Measurements from ENCODE around the gene IZUMO4.

The IZUMO4 gene

DNA sequence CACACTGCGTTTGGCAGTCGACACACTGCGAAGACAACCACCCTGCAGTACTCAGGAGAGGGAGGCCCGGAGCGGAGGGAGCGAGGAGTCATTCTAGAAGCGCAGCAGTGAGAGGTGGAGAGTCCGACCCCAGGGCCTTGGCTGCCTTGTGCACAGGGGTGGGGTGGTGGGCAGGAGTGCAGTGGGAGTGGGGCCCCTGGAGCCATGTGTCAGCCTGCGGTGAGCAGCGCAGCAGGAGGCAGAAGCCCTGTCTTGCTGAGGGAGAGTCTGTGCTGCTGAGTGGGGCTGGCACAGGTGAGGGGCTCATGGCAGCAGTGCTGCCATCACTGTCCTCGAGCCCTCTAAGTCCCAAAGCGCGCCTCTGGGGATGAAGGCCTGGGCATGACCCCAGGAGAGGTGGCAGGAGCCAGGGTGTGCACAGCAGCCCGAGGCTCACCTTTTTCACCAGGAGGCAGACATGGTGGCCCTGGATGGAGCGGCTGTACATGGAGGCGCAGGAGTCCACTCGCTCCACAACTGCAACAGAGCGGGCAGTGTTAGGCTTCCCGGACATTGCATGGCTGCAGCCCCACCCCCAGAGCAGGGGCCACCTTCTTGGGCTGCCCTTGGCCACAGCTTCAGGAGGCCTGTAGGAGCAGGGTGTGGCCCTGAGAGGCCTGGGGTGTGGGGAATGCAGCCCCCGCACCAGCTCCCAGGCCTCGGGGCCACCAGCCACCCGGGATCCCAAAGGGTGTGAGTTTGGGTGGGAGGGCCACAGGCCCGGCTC, 11.7 kb downstream of the IZUMO4 start:
- H3K9ac ChIP-seq (ENCODE audit: low read depth, low read length): no peak overlapping the region
- no peaks in the 10 kb centered on the region for H3K4me1 ChIP-seq (ENCODE audit: insufficient read depth, low read length)
- no peaks in the 10 kb centered on the region for H3K27me3 ChIP-seq (ENCODE audit: insufficient read depth, low read length)
- H3K9me3 ChIP-seq (ENCODE audit: insufficient read depth, low read depth, low read length): peaks cover 8% of the 10 kb centered on the region
- no peak overlapping the region for H3K27ac ChIP-seq (ENCODE audit: low read length)
- H3K36me3 ChIP-seq (ENCODE audit: insufficient read depth, low read depth, low read length): peaks cover 95% of the 10 kb centered on the region
- no peak overlapping the region for H3K4me3 ChIP-seq (ENCODE audit: low read length)

DNA sequence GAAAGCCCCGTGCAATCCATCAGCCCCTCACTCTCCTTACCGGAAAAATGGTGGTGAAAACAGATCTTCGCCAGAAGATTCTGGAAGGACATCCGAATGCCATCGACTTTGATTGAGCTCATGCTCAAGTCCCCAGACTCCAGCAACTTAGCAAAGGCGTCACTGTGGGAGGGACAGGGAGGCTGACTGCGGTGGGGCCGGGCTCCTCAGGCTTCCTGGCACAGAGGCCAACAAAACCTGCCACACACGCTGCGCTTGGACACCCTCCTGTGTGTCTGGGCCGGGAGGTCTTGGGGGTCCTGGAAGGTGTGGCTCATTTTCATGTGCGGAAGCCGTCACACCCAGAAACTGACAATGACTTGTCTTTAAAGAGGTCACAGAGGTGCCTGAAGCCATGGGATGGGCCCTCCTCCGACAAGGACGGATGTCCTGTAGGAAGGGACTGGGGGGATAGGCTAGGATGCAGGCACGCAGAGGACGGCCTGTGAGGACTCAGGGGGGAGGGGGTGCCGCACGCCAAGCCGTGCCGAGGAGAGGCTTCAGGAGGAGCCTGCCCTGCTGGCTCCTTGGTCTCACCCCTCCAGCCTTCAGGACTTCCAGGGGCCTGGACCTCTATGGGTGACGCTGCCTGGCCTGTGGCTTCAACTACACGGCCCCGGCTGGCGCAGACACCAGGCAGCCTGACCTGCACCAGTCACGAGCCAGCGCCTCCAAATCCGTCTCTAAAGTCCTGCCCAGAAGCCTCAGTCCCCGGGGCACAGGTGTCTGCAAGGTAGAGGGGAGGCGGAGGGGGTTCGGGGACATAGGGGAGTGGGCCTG, 12.5 kb downstream of the IZUMO4 start:
- no peak overlapping the region for H3K27ac ChIP-seq (ENCODE audit: low read length)
- H3K4me3 ChIP-seq (ENCODE audit: low read length): no peak overlapping the region
- no peaks in the 10 kb centered on the region for H3K27me3 ChIP-seq (ENCODE audit: insufficient read depth, low read length)
- H3K36me3 ChIP-seq (ENCODE audit: insufficient read depth, low read depth, low read length): peaks cover 95% of the 10 kb centered on the region
- H3K4me1 ChIP-seq (ENCODE audit: insufficient read depth, low read length): no peaks in the 10 kb centered on the region
- H3K9ac ChIP-seq (ENCODE audit: low read depth, low read length): no peak overlapping the region
- H3K9me3 ChIP-seq (ENCODE audit: insufficient read depth, low read depth, low read length): peaks cover 8% of the 10 kb centered on the region

DNA sequence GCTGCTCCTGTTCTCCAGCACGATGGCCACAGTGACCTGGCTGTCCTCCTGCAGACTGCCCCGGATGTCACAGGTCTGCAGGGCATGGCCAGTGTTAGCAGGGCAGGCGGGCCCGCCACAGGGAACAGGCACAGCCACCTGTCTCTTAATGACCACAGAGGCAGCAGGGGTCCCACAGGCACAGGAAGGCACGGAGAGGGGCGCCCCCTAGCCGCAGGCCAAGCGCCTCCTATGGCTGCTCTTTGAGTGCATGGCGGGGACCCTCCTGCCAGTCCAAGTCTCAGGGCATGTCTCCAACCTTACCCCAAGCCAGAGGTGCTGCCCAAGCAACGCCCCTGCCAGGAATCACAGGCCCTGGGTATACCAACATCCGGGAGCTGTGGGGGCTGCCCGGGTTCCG, 14.1 kb downstream of the IZUMO4 start:
- H3K36me3 ChIP-seq (ENCODE audit: insufficient read depth, low read depth, low read length): peaks cover 97% of the 10 kb centered on the region
- H3K27me3 ChIP-seq (ENCODE audit: insufficient read depth, low read length): no peaks in the 10 kb centered on the region
- no peaks in the 10 kb centered on the region for H3K4me1 ChIP-seq (ENCODE audit: insufficient read depth, low read length)

DNA sequence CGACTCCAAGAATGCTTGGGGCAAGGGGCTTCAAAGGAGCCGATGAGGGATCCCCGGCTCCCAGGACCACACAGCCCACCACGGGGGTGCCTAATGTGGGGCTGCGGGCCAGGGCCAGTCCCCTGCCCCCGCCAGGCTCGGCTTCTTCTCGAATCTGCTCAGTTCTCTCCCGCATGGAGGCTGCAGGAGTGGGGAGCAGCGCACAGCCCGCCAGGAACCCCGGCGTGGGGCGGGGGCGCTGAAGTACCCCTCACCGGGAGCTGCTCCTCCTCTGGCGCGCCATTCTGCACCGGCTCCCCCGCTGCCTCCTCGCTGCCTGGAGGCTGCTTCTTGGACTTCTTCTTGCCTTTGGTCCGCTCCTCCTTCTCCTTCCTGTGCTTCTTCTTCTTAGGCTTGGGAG, 14.7 kb downstream of the IZUMO4 start:
- no peak overlapping the region for H3K4me3 ChIP-seq (ENCODE audit: low read length)
- H3K4me1 ChIP-seq (ENCODE audit: insufficient read depth, low read length): no peaks in the 10 kb centered on the region
- H3K27me3 ChIP-seq (ENCODE audit: insufficient read depth, low read length): no peaks in the 10 kb centered on the region
- no peak overlapping the region for H3K27ac ChIP-seq (ENCODE audit: low read length)
- H3K9ac ChIP-seq (ENCODE audit: low read depth, low read length): no peak overlapping the region
- H3K36me3 ChIP-seq (ENCODE audit: insufficient read depth, low read depth, low read length): peaks cover 97% of the 10 kb centered on the region
- no peaks in the 10 kb centered on the region for H3K9me3 ChIP-seq (ENCODE audit: insufficient read depth, low read depth, low read length)

More for the DNA sequence above, 14.1 kb downstream of the IZUMO4 start:
- no peak overlapping the region for H3K4me3 ChIP-seq (ENCODE audit: low read length)
- H3K9ac ChIP-seq (ENCODE audit: low read depth, low read length): no peak overlapping the region
- no peak overlapping the region for H3K27ac ChIP-seq (ENCODE audit: low read length)
- peaks cover 5% of the 10 kb centered on the region; the same call in 1 of the 2 replicates for H3K9me3 ChIP-seq (ENCODE audit: insufficient read depth, low read depth, low read length)

DNA sequence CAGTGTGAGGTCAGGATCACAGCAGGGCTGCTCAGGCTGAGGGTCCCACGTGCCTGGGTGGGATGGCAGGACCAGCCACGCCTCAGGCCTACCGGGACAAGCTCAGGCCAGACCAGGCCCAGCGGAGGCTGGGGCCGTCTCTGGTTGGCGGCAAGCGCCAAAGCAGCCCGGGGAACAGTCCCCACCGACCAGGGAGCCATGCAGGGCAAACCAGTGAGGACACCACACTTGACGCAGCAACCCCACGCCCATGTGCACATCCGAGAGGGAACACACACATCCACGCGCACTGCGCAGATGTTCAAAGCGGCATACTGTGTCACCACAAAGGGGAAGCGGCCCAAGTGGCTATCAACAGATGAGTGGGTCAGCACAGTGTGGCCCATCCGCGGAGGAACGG, 15.2 kb downstream of the IZUMO4 start:
- no peaks in the 10 kb centered on the region for H3K27me3 ChIP-seq (ENCODE audit: insufficient read depth, low read length)
- H3K36me3 ChIP-seq (ENCODE audit: insufficient read depth, low read depth, low read length): peaks cover 97% of the 10 kb centered on the region
- no peaks in the 10 kb centered on the region for H3K9me3 ChIP-seq (ENCODE audit: insufficient read depth, low read depth, low read length)
- no peak overlapping the region for H3K9ac ChIP-seq (ENCODE audit: low read depth, low read length)
- no peaks in the 10 kb centered on the region for H3K4me1 ChIP-seq (ENCODE audit: insufficient read depth, low read length)
- no peak overlapping the region for H3K4me3 ChIP-seq (ENCODE audit: low read length)
- H3K27ac ChIP-seq (ENCODE audit: low read length): no peak overlapping the region

DNA sequence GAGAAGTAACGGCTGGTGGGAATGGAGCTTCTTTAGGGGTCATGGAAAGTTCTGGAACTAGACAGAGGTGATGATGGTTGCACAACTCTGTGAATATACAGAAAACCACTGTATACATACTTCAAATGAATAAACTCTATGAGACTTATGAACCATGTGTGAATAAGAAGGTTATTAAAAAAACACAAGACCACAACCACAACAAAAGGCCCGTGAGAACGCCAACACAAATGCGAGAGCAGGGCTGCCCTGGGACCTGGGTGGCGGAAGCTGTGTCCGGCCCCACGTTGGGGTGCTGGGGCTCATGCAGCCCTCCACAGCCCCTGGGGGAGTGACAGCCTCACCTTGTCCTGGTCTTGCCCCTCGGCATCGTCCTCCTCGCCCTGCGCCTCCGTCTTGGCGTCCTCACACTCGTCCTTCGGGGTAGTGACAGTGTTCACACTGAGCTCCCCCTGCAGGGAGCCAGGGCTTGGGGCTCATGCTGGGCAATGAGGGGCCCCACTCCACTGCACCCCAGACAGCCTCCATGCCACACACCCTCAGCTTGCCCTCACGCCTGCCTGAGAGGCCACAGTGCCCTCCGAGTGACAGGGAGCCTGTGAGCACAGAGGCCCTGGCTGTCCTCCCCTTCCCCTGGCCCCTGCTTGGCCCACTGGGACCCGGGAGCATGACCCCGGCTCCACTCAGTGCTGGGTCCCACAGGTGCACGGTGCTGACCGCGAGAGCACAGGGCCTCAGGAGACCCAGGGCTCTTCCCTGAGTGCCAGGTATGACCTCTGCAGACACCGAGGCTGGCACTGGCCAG, 16.0 kb downstream of the IZUMO4 start:
- H3K4me1 ChIP-seq (ENCODE audit: insufficient read depth, low read length): no peaks in the 10 kb centered on the region
- no peak overlapping the region for H3K4me3 ChIP-seq (ENCODE audit: low read length)
- no peaks in the 10 kb centered on the region for H3K27me3 ChIP-seq (ENCODE audit: insufficient read depth, low read length)
- H3K27ac ChIP-seq (ENCODE audit: low read length): no peak overlapping the region
- no peak overlapping the region for H3K9ac ChIP-seq (ENCODE audit: low read depth, low read length)
- no peaks in the 10 kb centered on the region for H3K9me3 ChIP-seq (ENCODE audit: insufficient read depth, low read depth, low read length)
- H3K36me3 ChIP-seq (ENCODE audit: insufficient read depth, low read depth, low read length): peaks cover 98% of the 10 kb centered on the region

DNA sequence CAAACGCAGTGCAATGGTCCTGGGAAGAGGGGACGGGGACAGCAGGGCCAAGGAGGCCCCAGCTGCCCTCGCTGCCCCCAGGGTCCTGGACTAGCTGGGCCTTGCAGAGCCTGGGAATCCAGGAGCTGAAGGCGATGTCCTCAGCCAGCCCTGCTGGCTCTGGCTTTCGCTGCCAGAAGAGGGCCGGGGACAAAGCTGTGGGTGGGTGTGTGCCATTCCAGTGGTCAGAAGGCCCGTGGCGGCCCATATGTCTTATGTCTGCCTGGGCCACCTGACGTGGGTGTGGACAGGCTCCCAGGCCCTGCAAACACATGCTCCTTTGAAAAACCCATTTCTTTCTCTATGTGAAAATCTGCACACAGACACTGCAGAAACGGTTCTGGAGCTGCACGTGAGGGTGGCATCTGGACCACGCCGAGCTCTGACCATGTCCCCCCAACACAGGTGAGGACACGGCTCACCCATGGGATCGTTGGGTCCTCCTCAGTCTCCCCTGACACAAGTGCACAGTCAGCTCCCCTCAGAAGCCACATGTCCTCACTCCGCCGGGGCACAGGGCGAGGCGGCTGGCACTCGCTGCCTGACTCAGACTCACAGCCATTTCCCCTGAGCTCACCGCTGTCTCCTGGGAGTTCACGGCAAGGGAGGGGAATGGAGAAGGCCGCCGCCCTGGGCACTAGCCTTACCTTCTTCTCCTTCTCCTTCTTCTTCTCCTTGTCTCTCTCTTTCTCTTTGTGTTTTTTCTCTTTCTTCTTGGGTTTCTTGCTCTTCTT, 16.9 kb downstream of the IZUMO4 start:
- Histone ChIP-seq H3K36me3 (ENCODE audit: insufficient read depth, low read depth, low read length) (peaks cover 98% of the 10 kb centered on the region), H3K9me3 (ENCODE audit: insufficient read depth, low read depth, low read length) (no peaks in the 10 kb centered on the region), H3K9ac (ENCODE audit: low read depth, low read length) (no peak overlapping the region), H3K27me3 (ENCODE audit: insufficient read depth, low read length) (no peaks in the 10 kb centered on the region), H3K27ac (ENCODE audit: low read length) (no peak overlapping the region), H3K4me3 (ENCODE audit: low read length) (no peak overlapping the region), H3K4me1 (ENCODE audit: insufficient read depth, low read length) (no peaks in the 10 kb centered on the region)

DNA sequence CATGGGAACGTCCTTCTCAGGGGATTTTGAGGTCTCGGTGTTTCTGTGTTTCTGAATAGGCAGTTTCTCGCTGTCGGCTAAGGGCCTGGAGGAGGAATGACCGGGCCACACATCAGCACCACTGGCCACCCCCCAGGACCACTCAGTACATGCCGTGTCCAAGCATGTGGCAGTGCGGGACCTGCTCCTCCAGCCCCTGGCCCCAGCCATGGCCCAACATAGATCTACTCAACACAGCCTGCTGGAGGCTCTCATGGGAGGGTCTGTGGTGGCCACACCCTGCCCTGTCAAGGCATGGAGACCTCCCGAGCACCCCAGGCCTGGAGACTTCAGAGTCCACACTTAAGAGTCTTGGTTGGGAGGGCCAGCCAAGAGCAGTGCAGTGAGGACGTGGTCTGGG, 17.5 kb downstream of the IZUMO4 start:
- Histone ChIP-seq H3K36me3 (ENCODE audit: insufficient read depth, low read depth, low read length) (peaks cover 98% of the 10 kb centered on the region), H3K27me3 (ENCODE audit: insufficient read depth, low read length) (no peaks in the 10 kb centered on the region), H3K4me3 (ENCODE audit: low read length) (no peak overlapping the region), H3K27ac (ENCODE audit: low read length) (no peak overlapping the region), H3K9ac (ENCODE audit: low read depth, low read length) (no peak overlapping the region), H3K4me1 (ENCODE audit: insufficient read depth, low read length) (no peaks in the 10 kb centered on the region), H3K9me3 (ENCODE audit: insufficient read depth, low read depth, low read length) (no peaks in the 10 kb centered on the region)

DNA sequence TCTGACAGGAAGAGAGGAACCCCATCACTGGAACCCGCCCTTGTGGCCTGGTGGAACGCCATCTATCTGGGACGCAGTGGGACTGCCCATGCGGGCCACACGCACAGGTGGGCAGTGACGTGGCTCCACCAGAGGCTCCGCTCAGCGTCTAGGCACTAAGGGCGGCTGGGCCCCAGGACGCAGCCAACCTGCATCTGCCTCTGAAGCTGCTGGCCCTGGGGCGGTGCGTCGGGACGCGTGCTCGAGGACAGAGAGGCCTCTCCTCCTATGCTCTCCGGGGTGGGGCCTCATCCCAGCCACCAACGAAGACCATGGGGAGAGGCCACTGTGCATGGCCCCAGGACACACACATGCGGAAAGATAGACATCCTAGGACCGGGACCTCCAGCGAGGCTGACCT, 18.1 kb downstream of the IZUMO4 start:
- no peak overlapping the region for H3K9ac ChIP-seq (ENCODE audit: low read depth, low read length)
- no peak overlapping the region for H3K4me3 ChIP-seq (ENCODE audit: low read length)
- no peak overlapping the region for H3K27ac ChIP-seq (ENCODE audit: low read length)
- H3K9me3 ChIP-seq (ENCODE audit: insufficient read depth, low read depth, low read length): no peaks in the 10 kb centered on the region
- H3K36me3 ChIP-seq (ENCODE audit: insufficient read depth, low read depth, low read length): peaks cover 98% of the 10 kb centered on the region
- H3K27me3 ChIP-seq (ENCODE audit: insufficient read depth, low read length): no peaks in the 10 kb centered on the region
- no peaks in the 10 kb centered on the region for H3K4me1 ChIP-seq (ENCODE audit: insufficient read depth, low read length)

DNA sequence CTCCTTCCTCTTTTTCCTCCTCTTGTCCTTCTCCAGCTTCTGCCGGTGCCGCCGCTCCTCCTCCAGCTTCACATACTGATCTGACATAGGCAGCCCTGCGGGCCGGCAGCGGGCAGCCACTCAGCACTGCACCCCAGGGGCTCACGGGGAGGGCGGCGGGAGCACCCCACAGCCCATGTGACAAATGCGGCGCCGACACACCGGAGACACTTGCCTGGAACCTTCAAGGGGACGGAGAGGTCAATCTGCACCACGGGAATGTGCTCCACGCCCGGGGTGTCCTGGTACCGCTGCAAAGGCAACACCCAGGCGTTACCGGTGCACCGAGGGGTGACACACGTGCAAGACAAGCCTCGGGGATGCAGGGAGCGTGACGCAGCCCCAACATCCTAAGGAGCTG, 18.6 kb downstream of the IZUMO4 start:
- no peak overlapping the region for H3K9ac ChIP-seq (ENCODE audit: low read depth, low read length)
- no peaks in the 10 kb centered on the region for H3K27me3 ChIP-seq (ENCODE audit: insufficient read depth, low read length)
- H3K4me1 ChIP-seq (ENCODE audit: insufficient read depth, low read length): no peaks in the 10 kb centered on the region
- H3K9me3 ChIP-seq (ENCODE audit: insufficient read depth, low read depth, low read length): no peaks in the 10 kb centered on the region
- no peak overlapping the region for H3K4me3 ChIP-seq (ENCODE audit: low read length)
- H3K27ac ChIP-seq (ENCODE audit: low read length): no peak overlapping the region
- H3K36me3 ChIP-seq (ENCODE audit: insufficient read depth, low read depth, low read length): peaks cover 98% of the 10 kb centered on the region

DNA sequence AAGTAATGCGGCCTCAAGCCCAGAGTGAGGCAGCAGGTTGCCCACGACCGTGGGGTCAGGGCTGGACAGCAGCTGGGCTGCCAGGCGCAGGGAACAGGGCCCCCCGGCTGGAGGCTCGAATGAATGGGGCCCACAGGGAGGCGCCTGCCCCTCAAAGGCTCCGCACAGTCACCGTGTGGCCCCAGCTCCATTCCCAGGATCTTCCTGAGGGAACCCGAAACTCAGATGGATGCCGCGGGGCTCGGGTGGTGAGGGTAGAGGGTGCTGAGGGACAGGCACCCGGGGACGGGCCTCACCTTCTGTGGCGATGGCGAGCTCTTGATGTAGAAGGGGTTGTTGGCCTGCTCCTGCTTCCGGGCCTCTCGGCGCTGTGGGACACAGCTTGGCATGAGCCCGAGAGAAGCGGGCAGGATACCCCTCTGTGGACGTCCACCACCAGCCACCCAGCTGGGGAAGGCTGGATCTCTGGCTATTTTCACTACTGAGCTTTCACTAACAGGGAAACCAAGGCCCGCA, 19.3 kb downstream of the IZUMO4 start:
- H3K36me3 ChIP-seq (ENCODE audit: insufficient read depth, low read depth, low read length): peaks cover 98% of the 10 kb centered on the region
- H3K9me3 ChIP-seq (ENCODE audit: insufficient read depth, low read depth, low read length): no peaks in the 10 kb centered on the region
- no peaks in the 10 kb centered on the region for H3K27me3 ChIP-seq (ENCODE audit: insufficient read depth, low read length)
- no peak overlapping the region for H3K27ac ChIP-seq (ENCODE audit: low read length)
- no peaks in the 10 kb centered on the region for H3K4me1 ChIP-seq (ENCODE audit: insufficient read depth, low read length)
- H3K9ac ChIP-seq (ENCODE audit: low read depth, low read length): no peak overlapping the region
- no peak overlapping the region for H3K4me3 ChIP-seq (ENCODE audit: low read length)

All from iPS-20b (cell line).